GM21423 (cell line): ENCODE data around the gene AKR1B1.

Experiments
- ATAC-seq: cut with Tn5 transposase; IDR thresholded peaks from one replicate; pipeline ENCODE4 v1.9.1; 2021; ENCODE audit warnings: mild to moderate bottlenecking, moderate library complexity; ENCODE audit not compliant: unreplicated experiment

AKR1B1 gene

GRCh38 chr7:134422008-134422407 is 36.9 kb downstream of the AKR1B1 start:
- no peak for ATAC-seq

GRCh38 chr7:134420424-134421125 is 38.3 kb downstream of the AKR1B1 start:
- no peak for ATAC-seq

GRCh38 chr7:134419875-134420274 is 39.0 kb downstream of the AKR1B1 start:
- ATAC-seq: no peak

- ATAC-seq: no peak
These were observed 39.8 kb downstream of the AKR1B1 start for GRCh38 chr7:134419085-134419484.

GRCh38 chr7:134415700-134416099 is 43.2 kb downstream of the AKR1B1 start:
- ATAC-seq: no peak

- no peak for ATAC-seq
These were observed 44.8 kb downstream of the AKR1B1 start for GRCh38 chr7:134414109-134414508.

GRCh38 chr7:134407311-134407710 is 51.6 kb downstream of the AKR1B1 start:
- ATAC-seq: no peak

GRCh38 chr7:134406431-134406830 is 52.5 kb downstream of the AKR1B1 start:
- no peak for ATAC-seq

GRCh38 chr7:134405299-134405698 is 53.6 kb downstream of the AKR1B1 start:
- ATAC-seq: no peak

GRCh38 chr7:134403062-134403461 is 55.8 kb downstream of the AKR1B1 start:
- no peak for ATAC-seq

GRCh38 chr7:134400859-134401258 is 58.0 kb downstream of the AKR1B1 start:
- no peak for ATAC-seq

- no peak for ATAC-seq
These were observed 62.9 kb downstream of the AKR1B1 start for GRCh38 chr7:134396031-134396430.

- no peak for ATAC-seq
These were observed 63.3 kb downstream of the AKR1B1 start for GRCh38 chr7:134395604-134396003.

- no peak for ATAC-seq
These were observed 64.8 kb downstream of the AKR1B1 start for GRCh38 chr7:134394056-134394455.
